Gastrocnemius medialis (tissue), 4 donors: ENCODE results near the gene TANC1.

Source experiments
- POLR2A ChIP-seq, 2 donors: fragments of 450-650 bp; IDR thresholded peaks; one replicate each; pipeline ENCODE4 v1.6.1; 2017; ENCODE audit warnings: antibody characterized with exemption in 2 of 2, mild to moderate bottlenecking in 2 of 2, moderate library complexity in 2 of 2
- TF ChIP-seq, protein P1 (sequence below), 5 experiments: fragments of 450-650 bp in 3 of 5; fragments of 200-600 bp in 2 of 5; sonication (generic) in 2 of 5; IDR thresholded peaks in 4 of 5; conservative IDR thresholded peaks in 1 of 5; 1 replicate in 4 of 5; 2 replicates in 1 of 5; pipeline ENCODE4 v1.5.1; 2016 to 2019; ENCODE audit warnings: antibody characterized with exemption in 5 of 5, mild to moderate bottlenecking in 3 of 5, moderate library complexity in 3 of 5

- no peak for TF ChIP-seq POLR2A (IDR thresholded peaks at IDR 0.05)
- TF ChIP-seq, protein P1, sequence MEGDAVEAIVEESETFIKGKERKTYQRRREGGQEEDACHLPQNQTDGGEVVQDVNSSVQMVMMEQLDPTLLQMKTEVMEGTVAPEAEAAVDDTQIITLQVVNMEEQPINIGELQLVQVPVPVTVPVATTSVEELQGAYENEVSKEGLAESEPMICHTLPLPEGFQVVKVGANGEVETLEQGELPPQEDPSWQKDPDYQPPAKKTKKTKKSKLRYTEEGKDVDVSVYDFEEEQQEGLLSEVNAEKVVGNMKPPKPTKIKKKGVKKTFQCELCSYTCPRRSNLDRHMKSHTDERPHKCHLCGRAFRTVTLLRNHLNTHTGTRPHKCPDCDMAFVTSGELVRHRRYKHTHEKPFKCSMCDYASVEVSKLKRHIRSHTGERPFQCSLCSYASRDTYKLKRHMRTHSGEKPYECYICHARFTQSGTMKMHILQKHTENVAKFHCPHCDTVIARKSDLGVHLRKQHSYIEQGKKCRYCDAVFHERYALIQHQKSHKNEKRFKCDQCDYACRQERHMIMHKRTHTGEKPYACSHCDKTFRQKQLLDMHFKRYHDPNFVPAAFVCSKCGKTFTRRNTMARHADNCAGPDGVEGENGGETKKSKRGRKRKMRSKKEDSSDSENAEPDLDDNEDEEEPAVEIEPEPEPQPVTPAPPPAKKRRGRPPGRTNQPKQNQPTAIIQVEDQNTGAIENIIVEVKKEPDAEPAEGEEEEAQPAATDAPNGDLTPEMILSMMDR (IDR thresholded peaks at IDR 0.05 in 4 of 5, conservative IDR thresholded peaks at IDR 0.05 in 1 of 5): no peak
These were observed 157.4 kb downstream of the TANC1 start for GRCh38 chr2:159125858-159126257.
